Adipocyte (in vitro differentiated cells): ENCODE results near the gene GCK.

ENCODE experiments used
- DNase-seq: peaks from one replicate; pipeline ENCODE4 v3.0.0-alpha.2; 2015; ENCODE audit warnings: low read depth
- H3K27me3 ChIP-seq: replicated peaks from 2 replicates; pipeline ENCODE4 v1.7.0; 2013; ENCODE audit warnings: mild to moderate bottlenecking, low read length, moderate library complexity; ENCODE audit not compliant: control insufficient read depth, insufficient read depth
- H3K36me3 ChIP-seq: 2 replicates; pipeline ENCODE4 v1.7.0; 2013; ENCODE audit warnings: low read length, mild to moderate bottlenecking, moderate library complexity; ENCODE audit not compliant: control insufficient read depth, insufficient read depth, severe bottlenecking
- H3K4me1 ChIP-seq: 2 replicates; pipeline ENCODE4 v1.7.0; 2013; ENCODE audit warnings: mild to moderate bottlenecking, low read length, moderate library complexity; ENCODE audit not compliant: control insufficient read depth, insufficient read depth
- H3K4me3 ChIP-seq: 2 replicates; pipeline ENCODE4 v1.7.0; 2013; ENCODE audit warnings: mild to moderate bottlenecking, low read length, moderate library complexity
- H3K9ac ChIP-seq: 2 replicates; pipeline ENCODE4 v1.7.0; 2013; ENCODE audit warnings: mild to moderate bottlenecking, low read length, moderate library complexity
- H3K9me3 ChIP-seq: 2 replicates; pipeline ENCODE4 v1.7.0; 2013; ENCODE audit warnings: mild to moderate bottlenecking, low read length, moderate library complexity; ENCODE audit not compliant: control insufficient read depth

The GCK gene

GRCh38 chr7:44189286-44189992 is at the start of gene GCK:
Gene GCK (minus strand): TSS chr7:44189439. CDS start chr7:44188953, 486 bp downstream.
- no peaks in the 10 kb centered on the region for H3K36me3 ChIP-seq
- peaks cover 4% of the 10 kb centered on the region for H3K27me3 ChIP-seq
- no peak within 1 kb of the TSS for H3K4me3 ChIP-seq
- H3K9me3 ChIP-seq, result no peaks in the 10 kb centered on the region
- H3K9ac ChIP-seq, result no peak within 1 kb of the TSS
- H3K4me1 ChIP-seq, result peaks cover 12% of the 10 kb centered on the region
- no peak for DNase-seq

GRCh38 chr7:44238116-44238695 is 49.0 kb upstream of the GCK start:
- no peak overlapping the region for H3K4me3 ChIP-seq
- H3K9ac ChIP-seq, result no peak overlapping the region
- no peak for DNase-seq
- no peaks in the 10 kb centered on the region for H3K4me1 ChIP-seq
- H3K36me3 ChIP-seq, result no peaks in the 10 kb centered on the region
- H3K27me3 ChIP-seq, result peaks cover 5% of the 10 kb centered on the region
- no peaks in the 10 kb centered on the region for H3K9me3 ChIP-seq

GRCh38 chr7:44237696-44238095 is 48.5 kb upstream of the GCK start:
- Histone ChIP-seq H3K9me3 (no peaks in the 10 kb centered on the region), H3K27me3 (peaks cover 5% of the 10 kb centered on the region), H3K4me3 (no peak overlapping the region), H3K4me1 (no peaks in the 10 kb centered on the region), H3K36me3 (no peaks in the 10 kb centered on the region), H3K9ac (no peak overlapping the region)
- no peak for DNase-seq

- H3K4me3 ChIP-seq, result no peak overlapping the region
- no peaks in the 10 kb centered on the region for H3K4me1 ChIP-seq
- H3K9ac ChIP-seq, result no peak overlapping the region
- no peaks in the 10 kb centered on the region for H3K36me3 ChIP-seq
- peaks cover 5% of the 10 kb centered on the region for H3K27me3 ChIP-seq
- no peak for DNase-seq
- no peaks in the 10 kb centered on the region for H3K9me3 ChIP-seq
Observed at GRCh38 chr7:44236333-44236728, 47.1 kb upstream of the GCK start.

- no peak overlapping the region for H3K4me3 ChIP-seq
- DNase-seq, result no peak
- no peaks in the 10 kb centered on the region for H3K9me3 ChIP-seq
- peaks cover 5% of the 10 kb centered on the region for H3K27me3 ChIP-seq
- no peaks in the 10 kb centered on the region for H3K36me3 ChIP-seq
- H3K9ac ChIP-seq, result no peak overlapping the region
- H3K4me1 ChIP-seq, result no peaks in the 10 kb centered on the region
Observed at GRCh38 chr7:44235582-44236332, 46.5 kb upstream of the GCK start.

- H3K36me3 ChIP-seq, result no peaks in the 10 kb centered on the region
- no peak for DNase-seq
- H3K9ac ChIP-seq, result no peak overlapping the region
- no peak overlapping the region for H3K4me3 ChIP-seq
- H3K4me1 ChIP-seq, result no peaks in the 10 kb centered on the region
- H3K27me3 ChIP-seq, result peaks cover 5% of the 10 kb centered on the region
- no peaks in the 10 kb centered on the region for H3K9me3 ChIP-seq
Observed at GRCh38 chr7:44235066-44235465, 45.8 kb upstream of the GCK start.

GRCh38 chr7:44232901-44233715 is 43.9 kb upstream of the GCK start:
- Histone ChIP-seq H3K4me3 (no peak overlapping the region), H3K27me3 (peaks cover 7% of the 10 kb centered on the region), H3K36me3 (no peaks in the 10 kb centered on the region), H3K9ac (no peak overlapping the region), H3K4me1 (no peaks in the 10 kb centered on the region), H3K9me3 (no peaks in the 10 kb centered on the region)
- no peak for DNase-seq

- Histone ChIP-seq H3K36me3 (no peaks in the 10 kb centered on the region), H3K9ac (no peak overlapping the region), H3K9me3 (no peaks in the 10 kb centered on the region), H3K4me3 (no peak overlapping the region), H3K27me3 (peaks cover 6% of the 10 kb centered on the region), H3K4me1 (no peaks in the 10 kb centered on the region)
- DNase-seq, result no peak
Observed at GRCh38 chr7:44232396-44232795, 43.2 kb upstream of the GCK start.

- no peaks in the 10 kb centered on the region for H3K9me3 ChIP-seq
- no peak for DNase-seq
- peaks cover 8% of the 10 kb centered on the region for H3K27me3 ChIP-seq
Observed at GRCh38 chr7:44231088-44231487, 41.8 kb upstream of the GCK start.

GRCh38 chr7:44230286-44230685 is 41.0 kb upstream of the GCK start:
- Histone ChIP-seq H3K4me1 (no peaks in the 10 kb centered on the region), H3K36me3 (no peaks in the 10 kb centered on the region), H3K4me3 (no peak overlapping the region), H3K27me3 (peaks cover 16% of the 10 kb centered on the region), H3K9ac (no peak overlapping the region), H3K9me3 (no peaks in the 10 kb centered on the region)
- DNase-seq, result no peak

More at GRCh38 chr7:44231088-44231487, 41.8 kb upstream of the GCK start:
- Histone ChIP-seq H3K4me3 (no peak overlapping the region), H3K4me1 (no peaks in the 10 kb centered on the region), H3K36me3 (no peaks in the 10 kb centered on the region), H3K9ac (no peak overlapping the region)
